Neural cell (in vitro differentiated cells): Measurements from ENCODE around the gene PCDH17.

Experiments
- MXI1 ChIP-seq: fragments of 450-650 bp; conservative IDR thresholded peaks from 2 replicates; pipeline ENCODE4 v1.6.1; 2014; ENCODE audit warnings: antibody characterized with exemption, mild to moderate bottlenecking; ENCODE audit not compliant: poor library complexity, severe bottlenecking
- POLR2AphosphoS5 ChIP-seq: IDR thresholded peaks from 2 replicates; pipeline ENCODE4 v1.6.1; 2012
- RAD21 ChIP-seq: fragments of 450-650 bp; conservative IDR thresholded peaks from 2 replicates; pipeline ENCODE4 v1.6.1; 2014; ENCODE audit warnings: antibody characterized with exemption, mild to moderate bottlenecking, moderate library complexity
- TF ChIP-seq, protein P1 (sequence below): fragments of 450-650 bp; IDR thresholded peaks from 2 replicates; pipeline ENCODE4 v1.5.1; 2014; ENCODE audit warnings: antibody characterized with exemption, mild to moderate bottlenecking, moderate library complexity; ENCODE audit not compliant: poor library complexity, severe bottlenecking
- TF ChIP-seq, protein P2 (sequence below): IDR thresholded peaks from 2 replicates; pipeline ENCODE4 v1.6.1; 2012; ENCODE audit warnings: borderline replicate concordance

DNA sequence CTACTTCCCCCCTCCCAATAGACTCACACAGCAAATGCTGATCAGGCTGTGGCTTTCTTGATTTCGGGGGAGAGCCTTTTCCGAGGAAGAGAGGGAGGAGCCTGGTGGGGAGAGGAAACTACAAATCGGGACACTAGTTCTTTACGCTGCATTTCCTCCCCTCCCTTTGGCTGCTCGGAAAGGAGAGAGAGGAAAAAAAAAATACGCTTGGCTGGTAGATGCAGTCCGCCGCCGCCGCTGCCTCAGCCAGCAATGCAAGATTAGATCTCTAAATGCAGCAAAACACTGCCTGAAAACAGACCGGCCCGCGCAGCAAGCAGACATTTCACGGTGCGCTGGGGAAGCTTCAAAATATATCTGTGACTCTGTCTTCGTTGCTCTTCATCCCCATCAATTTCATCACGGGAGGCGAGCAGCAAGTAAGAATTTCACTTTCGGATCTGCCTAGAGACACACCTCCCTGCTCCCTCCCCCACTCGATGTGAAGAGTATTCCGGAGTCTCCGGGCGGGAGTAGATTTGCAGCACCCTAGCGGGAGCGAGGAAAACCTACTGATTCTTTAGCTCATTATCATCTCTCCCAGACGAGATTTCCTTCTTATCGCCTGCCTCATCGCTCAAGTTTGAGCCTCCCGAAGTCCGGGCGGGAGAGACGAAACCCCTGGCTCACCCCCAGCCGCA is at the start of gene PCDH17:
- TF ChIP-seq, protein P1, sequence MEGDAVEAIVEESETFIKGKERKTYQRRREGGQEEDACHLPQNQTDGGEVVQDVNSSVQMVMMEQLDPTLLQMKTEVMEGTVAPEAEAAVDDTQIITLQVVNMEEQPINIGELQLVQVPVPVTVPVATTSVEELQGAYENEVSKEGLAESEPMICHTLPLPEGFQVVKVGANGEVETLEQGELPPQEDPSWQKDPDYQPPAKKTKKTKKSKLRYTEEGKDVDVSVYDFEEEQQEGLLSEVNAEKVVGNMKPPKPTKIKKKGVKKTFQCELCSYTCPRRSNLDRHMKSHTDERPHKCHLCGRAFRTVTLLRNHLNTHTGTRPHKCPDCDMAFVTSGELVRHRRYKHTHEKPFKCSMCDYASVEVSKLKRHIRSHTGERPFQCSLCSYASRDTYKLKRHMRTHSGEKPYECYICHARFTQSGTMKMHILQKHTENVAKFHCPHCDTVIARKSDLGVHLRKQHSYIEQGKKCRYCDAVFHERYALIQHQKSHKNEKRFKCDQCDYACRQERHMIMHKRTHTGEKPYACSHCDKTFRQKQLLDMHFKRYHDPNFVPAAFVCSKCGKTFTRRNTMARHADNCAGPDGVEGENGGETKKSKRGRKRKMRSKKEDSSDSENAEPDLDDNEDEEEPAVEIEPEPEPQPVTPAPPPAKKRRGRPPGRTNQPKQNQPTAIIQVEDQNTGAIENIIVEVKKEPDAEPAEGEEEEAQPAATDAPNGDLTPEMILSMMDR = peak; percentile 47
- peak; percentile 58 for TF ChIP-seq RAD21
- TF ChIP-seq POLR2AphosphoS5 = no peak
- peak; percentile 46 for TF ChIP-seq MXI1
- TF ChIP-seq, protein P2, sequence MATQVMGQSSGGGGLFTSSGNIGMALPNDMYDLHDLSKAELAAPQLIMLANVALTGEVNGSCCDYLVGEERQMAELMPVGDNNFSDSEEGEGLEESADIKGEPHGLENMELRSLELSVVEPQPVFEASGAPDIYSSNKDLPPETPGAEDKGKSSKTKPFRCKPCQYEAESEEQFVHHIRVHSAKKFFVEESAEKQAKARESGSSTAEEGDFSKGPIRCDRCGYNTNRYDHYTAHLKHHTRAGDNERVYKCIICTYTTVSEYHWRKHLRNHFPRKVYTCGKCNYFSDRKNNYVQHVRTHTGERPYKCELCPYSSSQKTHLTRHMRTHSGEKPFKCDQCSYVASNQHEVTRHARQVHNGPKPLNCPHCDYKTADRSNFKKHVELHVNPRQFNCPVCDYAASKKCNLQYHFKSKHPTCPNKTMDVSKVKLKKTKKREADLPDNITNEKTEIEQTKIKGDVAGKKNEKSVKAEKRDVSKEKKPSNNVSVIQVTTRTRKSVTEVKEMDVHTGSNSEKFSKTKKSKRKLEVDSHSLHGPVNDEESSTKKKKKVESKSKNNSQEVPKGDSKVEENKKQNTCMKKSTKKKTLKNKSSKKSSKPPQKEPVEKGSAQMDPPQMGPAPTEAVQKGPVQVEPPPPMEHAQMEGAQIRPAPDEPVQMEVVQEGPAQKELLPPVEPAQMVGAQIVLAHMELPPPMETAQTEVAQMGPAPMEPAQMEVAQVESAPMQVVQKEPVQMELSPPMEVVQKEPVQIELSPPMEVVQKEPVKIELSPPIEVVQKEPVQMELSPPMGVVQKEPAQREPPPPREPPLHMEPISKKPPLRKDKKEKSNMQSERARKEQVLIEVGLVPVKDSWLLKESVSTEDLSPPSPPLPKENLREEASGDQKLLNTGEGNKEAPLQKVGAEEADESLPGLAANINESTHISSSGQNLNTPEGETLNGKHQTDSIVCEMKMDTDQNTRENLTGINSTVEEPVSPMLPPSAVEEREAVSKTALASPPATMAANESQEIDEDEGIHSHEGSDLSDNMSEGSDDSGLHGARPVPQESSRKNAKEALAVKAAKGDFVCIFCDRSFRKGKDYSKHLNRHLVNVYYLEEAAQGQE = no peak
